ENCODE data around the gene SEC31A.
A peak's percentile ranks its signal among the peaks of the same experiment; 100 is the strongest.
"Not testable (repeated sequence)": the region's sequence is repeated elsewhere in the genome, so short reads cannot be mapped to it uniquely, and the experiment has no call there.

Gene SEC31A

DNA sequence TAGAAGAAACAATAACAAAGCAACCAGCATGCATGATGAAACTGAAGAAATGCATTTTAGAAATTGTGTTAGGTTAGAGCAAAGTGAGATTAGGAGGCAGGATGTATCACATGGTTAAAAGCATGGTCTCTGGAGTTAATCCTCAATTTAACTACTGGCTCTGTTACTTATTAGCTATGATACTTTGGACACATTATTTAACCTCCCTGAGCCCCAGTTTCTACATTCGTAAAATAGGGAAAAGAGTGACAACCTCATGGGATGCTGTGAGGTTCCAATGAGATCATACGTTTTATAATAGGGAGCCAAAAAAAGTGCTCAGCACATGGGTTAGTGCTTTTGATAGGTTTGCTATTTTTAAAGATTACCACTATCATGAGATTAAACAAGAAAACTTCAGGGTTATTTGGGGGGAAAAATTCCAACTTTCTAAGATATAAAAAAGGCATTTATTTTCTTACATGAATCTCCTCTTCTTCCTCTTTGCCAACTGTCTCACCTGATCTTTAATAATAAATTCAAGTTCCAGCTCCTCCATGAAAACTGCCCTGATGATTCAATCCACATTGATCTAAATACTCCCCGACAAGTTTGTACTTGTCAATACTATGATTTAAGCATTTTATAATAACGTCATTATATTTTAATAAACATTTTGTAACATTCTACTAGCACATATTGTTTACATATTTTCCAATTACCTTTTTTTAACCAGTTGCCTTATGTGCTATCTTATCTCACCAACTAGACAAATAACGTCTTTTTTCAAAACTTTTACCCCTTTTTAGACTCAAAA lies 4.6 kb downstream of the SEC31A start:
- DNase-seq (ENCODE audit: low read depth) = no peak
- no peak overlapping the region for H3K4me3 ChIP-seq (ENCODE audit: low read depth, low read length)
- TF ChIP-seq, protein P1, sequence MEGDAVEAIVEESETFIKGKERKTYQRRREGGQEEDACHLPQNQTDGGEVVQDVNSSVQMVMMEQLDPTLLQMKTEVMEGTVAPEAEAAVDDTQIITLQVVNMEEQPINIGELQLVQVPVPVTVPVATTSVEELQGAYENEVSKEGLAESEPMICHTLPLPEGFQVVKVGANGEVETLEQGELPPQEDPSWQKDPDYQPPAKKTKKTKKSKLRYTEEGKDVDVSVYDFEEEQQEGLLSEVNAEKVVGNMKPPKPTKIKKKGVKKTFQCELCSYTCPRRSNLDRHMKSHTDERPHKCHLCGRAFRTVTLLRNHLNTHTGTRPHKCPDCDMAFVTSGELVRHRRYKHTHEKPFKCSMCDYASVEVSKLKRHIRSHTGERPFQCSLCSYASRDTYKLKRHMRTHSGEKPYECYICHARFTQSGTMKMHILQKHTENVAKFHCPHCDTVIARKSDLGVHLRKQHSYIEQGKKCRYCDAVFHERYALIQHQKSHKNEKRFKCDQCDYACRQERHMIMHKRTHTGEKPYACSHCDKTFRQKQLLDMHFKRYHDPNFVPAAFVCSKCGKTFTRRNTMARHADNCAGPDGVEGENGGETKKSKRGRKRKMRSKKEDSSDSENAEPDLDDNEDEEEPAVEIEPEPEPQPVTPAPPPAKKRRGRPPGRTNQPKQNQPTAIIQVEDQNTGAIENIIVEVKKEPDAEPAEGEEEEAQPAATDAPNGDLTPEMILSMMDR (IDR thresholded peaks at IDR 0.05; ENCODE audit: insufficient read depth, low read depth, low read length, missing control alignments) = no peak

DNA sequence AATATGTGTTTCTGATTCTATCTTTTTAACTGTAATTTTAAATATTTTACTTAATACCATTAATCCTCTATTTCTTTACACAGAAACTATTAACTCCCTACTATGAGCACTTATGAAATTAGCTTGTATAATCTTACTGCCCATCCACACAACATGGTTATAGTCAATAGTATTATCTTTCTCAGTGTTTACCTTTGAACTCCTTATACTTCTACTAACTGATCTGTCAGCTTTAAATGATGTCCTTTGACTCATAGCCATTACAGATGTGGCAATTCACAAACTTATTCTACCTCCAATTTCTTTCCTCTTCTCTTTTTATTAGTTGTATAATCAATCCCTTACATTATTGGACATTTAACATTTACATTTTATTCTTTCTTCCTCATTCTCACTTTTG lies 5.5 kb downstream of the SEC31A start:
- TF ChIP-seq, protein P1 (IDR thresholded peaks at IDR 0.05; ENCODE audit: insufficient read depth, low read depth, low read length, missing control alignments) = no peak
- no peak overlapping the region for H3K4me3 ChIP-seq (ENCODE audit: low read depth, low read length)

DNA sequence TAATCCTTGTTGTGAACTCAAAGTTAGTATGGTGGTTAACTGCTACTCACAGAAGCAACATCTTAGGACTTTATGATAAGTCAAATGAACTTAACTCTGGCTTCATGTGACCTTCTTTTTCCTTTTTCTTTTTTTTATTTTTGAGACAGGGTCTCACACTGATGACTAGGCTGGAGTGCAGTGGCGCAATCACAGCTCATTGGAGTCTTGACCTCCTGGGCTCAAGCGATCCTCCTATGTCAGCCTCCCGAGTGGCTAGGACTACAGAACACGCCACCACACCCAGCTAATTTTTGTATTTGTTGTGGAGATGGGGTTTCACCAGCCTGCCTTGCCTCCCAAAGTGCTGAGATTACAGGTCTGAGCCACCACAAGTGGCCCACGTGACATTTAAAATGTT lies 22.4 kb downstream of the SEC31A start:
- TF ChIP-seq, protein P1 (IDR thresholded peaks at IDR 0.05; ENCODE audit: insufficient read depth, low read depth, low read length, missing control alignments) = no peak
- no peak for DNase-seq (ENCODE audit: low read depth)
- no peak overlapping the region for H3K4me3 ChIP-seq (ENCODE audit: low read depth, low read length)

More for the DNA sequence above, 5.5 kb downstream of the SEC31A start:
- DNase-seq (ENCODE audit: low read depth) = no peak

DNA sequence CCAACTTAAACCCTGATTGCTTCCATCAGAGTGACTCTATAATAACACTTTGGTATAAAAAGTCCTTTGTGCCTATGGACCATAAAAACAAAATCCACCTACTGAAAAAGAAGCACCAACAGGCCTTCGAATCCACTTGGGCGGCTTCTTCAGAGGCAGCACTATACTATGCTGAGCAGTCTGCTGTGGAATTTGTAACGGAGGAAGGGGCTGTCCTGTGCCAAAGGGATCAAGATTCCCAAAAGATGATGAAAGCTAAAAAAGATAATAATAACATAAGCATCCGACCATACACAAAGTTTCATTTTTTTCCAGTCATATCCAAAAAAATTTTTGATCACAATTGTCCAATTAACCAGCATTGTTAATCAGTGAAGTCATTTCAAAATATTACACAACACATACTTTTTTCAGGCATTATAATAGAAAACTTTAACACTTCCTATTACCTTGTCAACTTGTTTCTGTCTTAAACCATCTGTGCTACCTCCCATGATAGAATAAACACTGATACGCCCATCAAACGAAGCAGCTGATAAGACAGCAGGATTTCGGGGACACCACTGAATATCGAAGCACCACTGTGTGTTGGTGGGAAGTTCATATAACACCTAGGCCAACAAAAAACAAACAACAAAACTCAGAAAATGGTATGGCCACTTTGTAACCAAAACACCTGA lies 24.1 kb downstream of the SEC31A start:
- TF ChIP-seq, protein P1 (IDR thresholded peaks at IDR 0.05; ENCODE audit: insufficient read depth, low read depth, low read length, missing control alignments) = no peak
- H3K4me3 ChIP-seq (ENCODE audit: low read depth, low read length) = no peak overlapping the region

DNA sequence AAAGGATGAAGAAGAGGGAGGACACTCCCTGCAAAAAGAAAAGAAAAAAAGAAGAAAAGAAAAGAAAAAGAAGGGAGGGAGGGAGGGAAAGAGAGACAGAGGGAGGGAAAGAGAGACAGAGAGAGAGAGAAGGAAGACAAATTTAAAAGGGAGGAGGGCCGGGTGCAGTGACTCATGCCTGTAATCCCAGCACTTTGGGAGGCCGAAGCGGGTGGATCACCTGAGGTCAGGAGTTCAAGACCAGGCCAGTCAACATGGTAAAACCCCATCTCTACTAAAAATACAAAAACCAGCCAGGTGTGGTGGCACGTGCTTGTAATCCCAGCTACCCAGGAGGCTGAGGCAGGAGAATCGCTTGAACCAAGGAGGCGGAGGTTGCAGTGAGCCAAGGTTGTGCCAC lies 24.9 kb downstream of the SEC31A start:
- H3K4me3 ChIP-seq (ENCODE audit: low read depth, low read length); DNase-seq (ENCODE audit: low read depth): not testable (repeated sequence)

More for the DNA sequence above, 24.1 kb downstream of the SEC31A start:
- no peak for DNase-seq (ENCODE audit: low read depth)

DNA sequence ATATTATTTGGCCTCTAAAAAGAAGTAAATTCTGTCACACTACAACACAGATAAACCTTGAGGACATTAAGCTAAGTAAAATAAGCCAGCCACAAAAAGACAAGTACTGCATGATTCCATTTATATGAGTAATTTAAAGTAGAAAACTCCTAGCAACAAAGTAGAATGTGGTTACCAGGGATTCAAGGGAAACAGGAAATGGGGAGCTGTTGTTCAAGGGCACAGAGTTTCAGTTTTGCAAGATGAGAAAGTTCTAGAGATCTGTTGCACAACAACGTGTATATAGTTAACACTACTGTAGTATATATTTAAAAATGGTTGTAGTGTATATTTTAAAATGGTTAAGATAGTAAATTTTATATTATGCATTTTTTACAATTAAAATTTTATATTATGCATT lies 25.4 kb downstream of the SEC31A start:
- TF ChIP-seq, protein P1 (IDR thresholded peaks at IDR 0.05; ENCODE audit: insufficient read depth, low read depth, low read length, missing control alignments) = no peak
- peak; percentile 52 for DNase-seq (ENCODE audit: low read depth)
- H3K4me3 ChIP-seq (ENCODE audit: low read depth, low read length) = no peak overlapping the region

DNA sequence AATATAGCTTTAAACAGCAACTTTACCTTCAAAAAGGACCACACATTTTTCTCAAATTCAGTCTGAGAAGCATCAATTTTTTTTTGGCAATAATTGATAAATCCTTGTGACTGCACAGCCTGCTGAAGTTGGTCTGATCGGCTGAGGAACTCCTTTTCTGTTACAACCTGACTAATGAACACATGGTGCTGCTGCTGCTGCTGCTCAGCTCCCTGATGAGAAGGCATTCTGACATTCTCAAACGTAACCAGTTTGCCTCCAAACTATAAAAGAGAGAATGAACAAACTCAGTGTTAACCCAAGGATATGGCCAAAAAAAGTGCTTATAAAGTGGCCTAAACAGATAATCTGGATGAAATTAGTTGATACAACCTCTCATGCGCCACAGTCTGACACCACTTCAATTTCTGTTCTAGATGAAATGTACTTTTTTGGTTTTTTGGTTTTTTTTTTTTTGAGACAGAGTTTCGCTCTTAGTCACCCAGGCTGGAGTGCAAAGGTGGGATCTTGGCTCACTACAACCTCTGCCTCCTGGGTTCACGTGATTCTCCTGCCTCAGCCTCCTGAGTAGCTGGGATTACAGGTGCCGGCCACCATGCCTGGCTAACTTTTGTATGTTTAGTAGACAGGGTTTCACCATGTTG lies 26.5 kb downstream of the SEC31A start:
- no peak overlapping the region for H3K4me3 ChIP-seq (ENCODE audit: low read depth, low read length)
- TF ChIP-seq, protein P1 (IDR thresholded peaks at IDR 0.05; ENCODE audit: insufficient read depth, low read depth, low read length, missing control alignments) = no peak
- DNase-seq (ENCODE audit: low read depth) = no peak

Measured in GM12865 (cell line).